Measurements from ENCODE around the gene ERCC2. TPM values are rescaled to one million over a fixed set of nuclear protein-coding genes. Genes with fewer than 3 reads are reported as not detected.

The ERCC2 gene
- 20.7 TPM for total RNA-seq

GRCh38 chr19:45370410-45371204, at the start of gene ERCC2:
ERCC2 (minus strand) TSS chr19:45370573; CDS start chr19:45370540, 33 bp downstream.

GRCh38 chr19:45406226-45407090, 36.1 kb upstream of the ERCC2 start, which contains the start of gene POLR1G:
POLR1G (plus strand) TSS chr19:45406644; CDS start chr19:45406697, 53 bp downstream.

GRCh38 chr19:45404557-45405434, 34.4 kb upstream of the ERCC2 start, which contains the start of gene PPP1R13L:
PPP1R13L (minus strand) TSS chr19:45405069; CDS start chr19:45398318, 6,751 bp downstream.

GRCh38 chr19:45340232-45340898, 30.0 kb downstream of the ERCC2 start, which contains the start of gene KLC3:
KLC3 (plus strand) TSS chr19:45340750; CDS start chr19:45345542, 4,792 bp downstream.

GRCh38 chr19:45322744-45323281, 47.6 kb downstream of the ERCC2 start, which contains the start of gene CKM:
CKM (minus strand) TSS chr19:45322875; CDS start chr19:45319713, 3,162 bp downstream.

Other genes with a start within 250 kb of the ERCC2 start
- 0.12 TPM for gene NKPD1, start 209.6 kb downstream of the ERCC2 start, total RNA-seq
- gene TRAPPC6A, start 192.3 kb downstream of the ERCC2 start, total RNA-seq: 23.9 TPM
- 6.9 TPM for gene BLOC1S3, start 191.8 kb downstream of the ERCC2 start, total RNA-seq
- gene EXOC3L2, start 125.2 kb downstream of the ERCC2 start, total RNA-seq: 27.9 TPM
- 29.3 TPM for gene MARK4, start 119.3 kb downstream of the ERCC2 start, total RNA-seq
- 1,004 TPM for gene CKM, start 47.7 kb downstream of the ERCC2 start, total RNA-seq
- 4.0 TPM for gene KLC3, start 29.8 kb downstream of the ERCC2 start, total RNA-seq
- 8.8 TPM for gene PPP1R13L, start 34.5 kb upstream of the ERCC2 start, total RNA-seq
- gene POLR1G, start 36.1 kb upstream of the ERCC2 start, total RNA-seq: 7.2 TPM
- 72.8 TPM for gene ERCC1, start 53.3 kb upstream of the ERCC2 start, total RNA-seq
- gene FOSB, start 97.4 kb upstream of the ERCC2 start, total RNA-seq: 3.7 TPM
- gene RTN2, start 126.5 kb upstream of the ERCC2 start, total RNA-seq: 27.0 TPM
- gene PPM1N, start 127.9 kb upstream of the ERCC2 start, total RNA-seq: 0.76 TPM
- 121 TPM for gene VASP, start 136.9 kb upstream of the ERCC2 start, total RNA-seq
- 8.1 TPM for gene OPA3, start 214.2 kb upstream of the ERCC2 start, total RNA-seq
- 1.8 TPM for gene GPR4, start 231.6 kb upstream of the ERCC2 start, total RNA-seq

All from metanephros (tissue), 1 donor.